Endothelial cell of umbilical vein (primary cell): Measurements from ENCODE around the gene SLC5A5. TPM values are rescaled to one million over a fixed set of nuclear protein-coding genes. Genes with fewer than 3 reads are reported as not detected.

Experiments used
- BruUV-seq: library from RNA; stranded (reverse); fragments of 400-500 nt; replicated peaks from 2 replicates; lab custom pipeline; 2021; lab: Mats Ljungman, UMichigan
- CTCF ChIA-PET: fragments of 300-600, 350-600 bp; sonication (Branson Sonifier 250); formaldehyde crosslinking; loops from one replicate; lab custom pipeline; 2021; ENCODE audit warnings: antibody characterized with exemption, inconsistent platforms; lab: Charles Lee
- POLR2A ChIA-PET: fragments of 300-600, 350-600 bp; sonication (Branson Sonifier 250); formaldehyde crosslinking; loops from one replicate; lab custom pipeline; 2021; ENCODE audit warnings: antibody characterized with exemption, inconsistent platforms; lab: Charles Lee
- DNase-seq: peaks from one replicate; pipeline ENCODE4 v3.0.0-alpha.2; 2011; ENCODE audit warnings: low read depth, low spot score
- FAIRE-seq: peaks from 2 replicates; lab custom pipeline; 2011; peaks lifted over from hg19 to GRCh38; lab: Jason Lieb, UNC
- H2AFZ ChIP-seq: 2 replicates; pipeline ENCODE4 v1.6.0; 2012; ENCODE audit warnings: low read depth, low read length, control low read depth, inconsistent platforms
- H3K27ac ChIP-seq: 2 replicates; pipeline ENCODE4 v1.5.1; 2011; ENCODE audit warnings: low read depth, mild to moderate bottlenecking, control low read depth, low read length, moderate library complexity; ENCODE audit not compliant: insufficient read depth
- H3K27me3 ChIP-seq, 2 experiments: 2 replicates each; pipeline versions ENCODE4 v1.6.0 to v1.6.1; 2011; ENCODE audit warnings: low read length in 2 of 2, mixed read lengths in 1 of 2; ENCODE audit not compliant: control insufficient read depth in 2 of 2, insufficient read depth in 2 of 2
- H3K36me3 ChIP-seq, 2 experiments: 2 replicates in 1 of 2; 3 replicates in 1 of 2; pipeline ENCODE4 v1.5.1; 2011; ENCODE audit warnings: low read length in 2 of 2, mild to moderate bottlenecking in 1 of 2, moderate library complexity in 1 of 2; ENCODE audit not compliant: control insufficient read depth in 2 of 2, insufficient read depth in 2 of 2; ENCODE audit errors: extremely low read depth in 1 of 2
- H3K4me1 ChIP-seq: 3 replicates; pipeline ENCODE4 v1.5.1; 2011; ENCODE audit warnings: mild to moderate bottlenecking, low read length; ENCODE audit not compliant: control insufficient read depth, insufficient read depth; ENCODE audit errors: extremely low read depth
- H3K4me2 ChIP-seq: 2 replicates; pipeline ENCODE4 v1.6.1; 2011; ENCODE audit warnings: low read length, control low read depth, mixed read lengths; ENCODE audit not compliant: insufficient read depth
- H3K4me3 ChIP-seq, 3 experiments: fragments of 200-600 bp in 1 of 3; sonication (generic), shearing (Covaris generic) in 1 of 3; replicated peaks in 1 of 3; 2 replicates each; pipeline ENCODE4 v1.5.1; 2011 to 2016; ENCODE audit warnings: control low read depth in 3 of 3, low read length in 3 of 3, mild to moderate bottlenecking in 2 of 3, inconsistent platforms in 1 of 3, low read depth in 1 of 3, moderate library complexity in 1 of 3; ENCODE audit not compliant: insufficient read depth in 1 of 3
- H3K79me2 ChIP-seq: 2 replicates; pipeline ENCODE4 v1.6.0; 2012; ENCODE audit warnings: low read length, inconsistent platforms; ENCODE audit not compliant: control insufficient read depth, insufficient read depth
- H3K9ac ChIP-seq: replicated peaks from 2 replicates; pipeline ENCODE3; 2011; ENCODE audit warnings: low read length, control low read depth; ENCODE audit not compliant: insufficient read depth; ENCODE audit errors: extremely low read depth
- H3K9me1 ChIP-seq: replicated peaks from 3 replicates; pipeline ENCODE4 v1.6.0; 2011; ENCODE audit warnings: mild to moderate bottlenecking, low read length; ENCODE audit not compliant: control insufficient read depth, insufficient read depth; ENCODE audit errors: extremely low read depth
- H3K9me3 ChIP-seq: replicated peaks from 2 replicates; pipeline ENCODE4 v1.5.1; 2012; ENCODE audit warnings: low read length, inconsistent platforms; ENCODE audit not compliant: control insufficient read depth, insufficient read depth
- H4K20me1 ChIP-seq: replicated peaks from 2 replicates; pipeline ENCODE3; 2011; ENCODE audit warnings: mild to moderate bottlenecking, low read length; ENCODE audit not compliant: control insufficient read depth, insufficient read depth; ENCODE audit errors: extremely low read depth
- CTCF ChIP-seq, 2 donors: IDR thresholded peaks; 1 replicate in 1 of 2; 2 replicates in 1 of 2; pipeline ENCODE4 v1.5.1; 2011; ENCODE audit warnings: low read length in 2 of 2, mild to moderate bottlenecking in 2 of 2, moderate library complexity in 2 of 2, control low read depth in 1 of 2, inconsistent platforms in 1 of 2, low read depth in 1 of 2; ENCODE audit not compliant: insufficient read depth in 1 of 2; ENCODE audit errors: extremely low read depth in 1 of 2
- EZH2 ChIP-seq: IDR thresholded peaks from 2 replicates; pipeline ENCODE4 v1.6.1; 2012; ENCODE audit warnings: borderline replicate concordance, low read depth, mild to moderate bottlenecking, moderate library complexity, low read length, inconsistent platforms; ENCODE audit not compliant: severe bottlenecking
- FOS ChIP-seq: IDR thresholded peaks from 2 replicates; pipeline ENCODE4 v1.6.1; 2011; ENCODE audit warnings: mild to moderate bottlenecking, low read length, moderate library complexity, borderline replicate concordance; ENCODE audit not compliant: insufficient read depth
- GATA2 ChIP-seq: IDR thresholded peaks from 2 replicates; pipeline ENCODE4 v1.7.0; 2011; ENCODE audit warnings: low read depth, mild to moderate bottlenecking, moderate library complexity, mixed read lengths, low read length; ENCODE audit not compliant: insufficient read length, insufficient read depth
- JUN ChIP-seq: IDR thresholded peaks from 2 replicates; pipeline ENCODE4 v1.6.1; 2011; ENCODE audit warnings: borderline replicate concordance, low read depth; ENCODE audit not compliant: insufficient read length, insufficient read depth
- MAX ChIP-seq: IDR thresholded peaks from 2 replicates; pipeline ENCODE4 v1.6.1; 2011; ENCODE audit not compliant: insufficient read depth, insufficient read length
- MYC ChIP-seq: IDR thresholded peaks from one replicate; pipeline ENCODE4 v1.6.1; 2011; ENCODE audit warnings: mild to moderate bottlenecking, low read depth, low read length
- POLR2A ChIP-seq: IDR thresholded peaks from 2 replicates; pipeline ENCODE4 v1.6.1; 2012; ENCODE audit warnings: low read depth, mild to moderate bottlenecking, control low read depth, low read length
- POLR2AphosphoS5 ChIP-seq: IDR thresholded peaks from 2 replicates; pipeline ENCODE4 v1.6.1; 2012; ENCODE audit warnings: low read depth, mild to moderate bottlenecking, control low read depth, low read length, moderate library complexity; ENCODE audit not compliant: insufficient read depth
- dilution Hi-C: fragments of 300-500 bp; cut with MboI; formaldehyde crosslinking; loops from one replicate; pipeline ENCODE4 v1.15.0; 2019; ENCODE audit warnings: low sequenced_read_pairs; ENCODE audit not compliant: extremely low pct_ligation_motif_present
- intact Hi-C: fragments of 100-400 bp; cut with micrococcal nuclease; formaldehyde crosslinking; loops from one replicate; pipeline ENCODE4 v1.10.0; 2022
- polyA plus RNA-seq, 4 experiments: library from polyadenylated mRNA; depleted of rRNA in 3 of 4; stranded (reverse) in 3 of 4; unstranded in 1 of 4; fragments of >200 nt; gene quantifications; 2 replicates each; pipeline versions ENCODE4 v1.2.1 to v1.2.3, GENCODE V29; 2011 to 2012; ENCODE audit warnings: missing spikeins in 1 of 4
- total RNA-seq: library from RNA; stranded (reverse); gene quantifications from 2 replicates; pipeline ENCODE4 v1.2.3, GENCODE V29; 2021

The SLC5A5 gene
- total and polyA plus RNA-seq, 2 donors (not counting 3 experiments of a cell fraction or from before 2014, with no cell fraction given): not detected

- no peaks in the 10 kb centered on the region for H3K79me2 ChIP-seq
- ChIA-PET POLR2A (no interaction called here), CTCF (interaction anchor here (2.2 to 5.0 kb wide), 3 partner anchors 9 to 127 kb away, joined by 11 to 118 read pairs (median 86); partner anchors contain the start of genes CCDC124 and RPL18A)
- no peak overlapping the region for H2AFZ ChIP-seq
- no peaks in the 10 kb centered on the region for H3K9me1 ChIP-seq
- peaks cover 41 to 51% of the 10 kb centered on the region in 2 experiments for H3K27me3 ChIP-seq
- H3K27ac ChIP-seq: no peak overlapping the region
- no peaks in the 10 kb centered on the region for H3K4me1 ChIP-seq
- intact Hi-C loops (no loop called here), dilution Hi-C loops (no loop called here)
- no peaks in the 10 kb centered on the region for H4K20me1 ChIP-seq
- H3K36me3 ChIP-seq: peaks cover under 1 to 8% of the 10 kb centered on the region in 2 experiments
- no peak overlapping the region for H3K4me2 ChIP-seq
- FAIRE-seq (no peak), DNase-seq (no peak)
- no peak overlapping the region for H3K4me3 ChIP-seq
- no peak overlapping the region for H3K9ac ChIP-seq
- BruUV-seq: no TSS peak
- no peaks in the 10 kb centered on the region for H3K9me3 ChIP-seq
- no peak for TF ChIP-seq EZH2
- TF ChIP-seq MYC: no peak
- no peak for TF ChIP-seq CTCF (IDR thresholded peaks at IDR 0.05; ENCODE audit: extremely low read depth in 1 of 2, insufficient read depth in 1 of 2, low read depth in 1 of 2, low read length in 2 of 2)
- TF ChIP-seq GATA2: no peak
- TF ChIP-seq MAX: no peak
- TF ChIP-seq POLR2A: no peak
- no peak for TF ChIP-seq POLR2AphosphoS5
- TF ChIP-seq JUN: no peak
- no peak for TF ChIP-seq FOS
Observed at GRCh38 chr19:17868669-17869068, 3.1 kb upstream of the SLC5A5 start.
